Measurements from ENCODE around the gene WDR7. TPM values are rescaled to one million over a fixed set of nuclear protein-coding genes. Genes with fewer than 3 reads are reported as not detected.

The WDR7 gene
- total and polyA plus RNA-seq, 2 experiments from 2014 or later, result 7.0 to 14.8 TPM

DNA sequence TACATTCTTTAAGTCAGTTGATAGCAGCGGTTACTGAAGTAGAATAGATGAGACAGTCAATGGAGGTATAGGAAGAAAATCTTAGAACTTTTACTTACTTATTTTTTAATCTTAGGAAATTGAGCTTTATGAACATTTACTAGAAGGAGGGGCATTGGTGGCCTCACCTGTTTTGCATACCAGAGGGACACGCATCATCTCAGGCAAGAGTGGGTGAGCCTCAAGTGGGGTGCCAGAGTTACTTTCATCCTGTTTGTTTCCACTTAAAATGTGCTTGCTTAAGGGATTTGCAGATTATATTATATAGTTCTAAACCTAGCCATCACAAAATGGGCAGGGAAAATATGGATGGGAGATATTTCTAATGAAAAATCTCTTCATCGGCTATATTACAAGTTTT is 61.6 kb downstream of the WDR7 start:
- Mint-ChIP-seq H3K27ac (no peak overlapping the region), H3K9me3 (no peaks in the 10 kb centered on the region), H3K27me3 (ENCODE audit: insufficient read depth, low read depth, poor library complexity) (no peaks in the 10 kb centered on the region), H3K4me3 (no peak overlapping the region), H3K36me3 (ENCODE audit: low read depth) (no peaks in the 10 kb centered on the region), H3K4me1 (peaks cover 11% of the 10 kb centered on the region; the same call in 2 of the 3 replicates)
- Histone ChIP-seq H3K9me2 (ENCODE audit: insufficient read depth) (no peaks in the 10 kb centered on the region), H3K79me2 (replicated peaks; ENCODE audit: insufficient read depth) (no peaks in the 10 kb centered on the region), H3K4me3 (no peak overlapping the region), H3K27ac (ENCODE audit: low read depth) (no peak overlapping the region), H3F3A (replicated peaks; ENCODE audit: low read depth) (no peaks in the 10 kb centered on the region), H3K36me3 (ENCODE audit: insufficient read depth) (no peaks in the 10 kb centered on the region), H2AFZ (no peak overlapping the region), H3K27me3 (ENCODE audit: insufficient read depth) (no peaks in the 10 kb centered on the region), H3K4me1 (ENCODE audit: insufficient read depth) (0 out of 2 replicates have a peak, but pooled peaks cover 6% of the 10 kb centered on the region), H3K4me2 (no peak overlapping the region), H4K20me1 (replicated peaks; ENCODE audit: insufficient read depth) (no peaks in the 10 kb centered on the region)
- DNase-seq (ENCODE audit: low spot score), result no peak
- ATAC-seq, result no peak
- TF ChIP-seq JUNB (IDR thresholded peaks at IDR 0.05; ENCODE audit: unreplicated experiment), result no peak
- no peak for TF ChIP-seq CREB1 (CRISPR knock-in tag; IDR thresholded peaks at IDR 0.05; ENCODE audit: low read depth)
- TF ChIP-seq CTCF (conservative IDR thresholded peaks at IDR 0.05; ENCODE audit: low read depth in 2 of 2), result no peak
- TF ChIP-seq ZNF331 (CRISPR knock-in tag; IDR thresholded peaks at IDR 0.05; ENCODE audit: low read depth), result no peak
- no peak for TF ChIP-seq EZH2 (IDR thresholded peaks at IDR 0.05; ENCODE audit: low read depth, unreplicated experiment)
- TF ChIP-seq, protein P1, sequence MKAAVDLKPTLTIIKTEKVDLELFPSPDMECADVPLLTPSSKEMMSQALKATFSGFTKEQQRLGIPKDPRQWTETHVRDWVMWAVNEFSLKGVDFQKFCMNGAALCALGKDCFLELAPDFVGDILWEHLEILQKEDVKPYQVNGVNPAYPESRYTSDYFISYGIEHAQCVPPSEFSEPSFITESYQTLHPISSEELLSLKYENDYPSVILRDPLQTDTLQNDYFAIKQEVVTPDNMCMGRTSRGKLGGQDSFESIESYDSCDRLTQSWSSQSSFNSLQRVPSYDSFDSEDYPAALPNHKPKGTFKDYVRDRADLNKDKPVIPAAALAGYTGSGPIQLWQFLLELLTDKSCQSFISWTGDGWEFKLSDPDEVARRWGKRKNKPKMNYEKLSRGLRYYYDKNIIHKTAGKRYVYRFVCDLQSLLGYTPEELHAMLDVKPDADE (IDR thresholded peaks at IDR 0.05), result no peak
- no peak for TF ChIP-seq EZH2phosphoT487 (IDR thresholded peaks at IDR 0.05; ENCODE audit: unreplicated experiment)
- no peak for TF ChIP-seq ZNF114 (CRISPR knock-in tag; IDR thresholded peaks at IDR 0.05)

- H3K4me3 ChIP-seq, result no peak overlapping the region
- no peak overlapping the region for H3K27ac Mint-ChIP-seq
- peaks cover 11% of the 10 kb centered on the region; the same call in 2 of the 3 replicates for H3K4me1 Mint-ChIP-seq
- H3K27me3 ChIP-seq (ENCODE audit: insufficient read depth), result no peaks in the 10 kb centered on the region
- H4K20me1 ChIP-seq (replicated peaks; ENCODE audit: insufficient read depth), result no peaks in the 10 kb centered on the region
- no peaks in the 10 kb centered on the region; the same call in 1 of the 2 replicates for H3K36me3 ChIP-seq (ENCODE audit: insufficient read depth)
- no peaks in the 10 kb centered on the region for H3K9me2 ChIP-seq (ENCODE audit: insufficient read depth)
- H3K4me2 ChIP-seq, result no peak overlapping the region
- H3K27me3 Mint-ChIP-seq (ENCODE audit: insufficient read depth, low read depth, poor library complexity), result no peaks in the 10 kb centered on the region
- H3K9me3 Mint-ChIP-seq, result no peaks in the 10 kb centered on the region
- no peak overlapping the region for H3K27ac ChIP-seq (ENCODE audit: low read depth)
- DNase-seq (ENCODE audit: low spot score) (no peak), ATAC-seq (no peak)
- H3K36me3 Mint-ChIP-seq (ENCODE audit: low read depth), result no peaks in the 10 kb centered on the region
- no peaks in the 10 kb centered on the region for H3K79me2 ChIP-seq (replicated peaks; ENCODE audit: insufficient read depth)
- no peaks in the 10 kb centered on the region for H3F3A ChIP-seq (replicated peaks; ENCODE audit: low read depth)
- H3K4me1 ChIP-seq (ENCODE audit: insufficient read depth), result 0 out of 2 replicates have a peak, but pooled peaks cover 6% of the 10 kb centered on the region
- no peak overlapping the region for H3K4me3 Mint-ChIP-seq
- no peak overlapping the region for H2AFZ ChIP-seq
- TF ChIP-seq EZH2 (IDR thresholded peaks at IDR 0.05; ENCODE audit: low read depth, unreplicated experiment) (no peak), ZNF114 (CRISPR knock-in tag; IDR thresholded peaks at IDR 0.05) (no peak), JUNB (IDR thresholded peaks at IDR 0.05; ENCODE audit: unreplicated experiment) (no peak), EZH2phosphoT487 (IDR thresholded peaks at IDR 0.05; ENCODE audit: unreplicated experiment) (no peak), STAT1 (IDR thresholded peaks at IDR 0.05; ENCODE audit: unreplicated experiment) (no peak), ZNF331 (CRISPR knock-in tag; IDR thresholded peaks at IDR 0.05; ENCODE audit: low read depth) (no peak)
- TF ChIP-seq, protein P2, sequence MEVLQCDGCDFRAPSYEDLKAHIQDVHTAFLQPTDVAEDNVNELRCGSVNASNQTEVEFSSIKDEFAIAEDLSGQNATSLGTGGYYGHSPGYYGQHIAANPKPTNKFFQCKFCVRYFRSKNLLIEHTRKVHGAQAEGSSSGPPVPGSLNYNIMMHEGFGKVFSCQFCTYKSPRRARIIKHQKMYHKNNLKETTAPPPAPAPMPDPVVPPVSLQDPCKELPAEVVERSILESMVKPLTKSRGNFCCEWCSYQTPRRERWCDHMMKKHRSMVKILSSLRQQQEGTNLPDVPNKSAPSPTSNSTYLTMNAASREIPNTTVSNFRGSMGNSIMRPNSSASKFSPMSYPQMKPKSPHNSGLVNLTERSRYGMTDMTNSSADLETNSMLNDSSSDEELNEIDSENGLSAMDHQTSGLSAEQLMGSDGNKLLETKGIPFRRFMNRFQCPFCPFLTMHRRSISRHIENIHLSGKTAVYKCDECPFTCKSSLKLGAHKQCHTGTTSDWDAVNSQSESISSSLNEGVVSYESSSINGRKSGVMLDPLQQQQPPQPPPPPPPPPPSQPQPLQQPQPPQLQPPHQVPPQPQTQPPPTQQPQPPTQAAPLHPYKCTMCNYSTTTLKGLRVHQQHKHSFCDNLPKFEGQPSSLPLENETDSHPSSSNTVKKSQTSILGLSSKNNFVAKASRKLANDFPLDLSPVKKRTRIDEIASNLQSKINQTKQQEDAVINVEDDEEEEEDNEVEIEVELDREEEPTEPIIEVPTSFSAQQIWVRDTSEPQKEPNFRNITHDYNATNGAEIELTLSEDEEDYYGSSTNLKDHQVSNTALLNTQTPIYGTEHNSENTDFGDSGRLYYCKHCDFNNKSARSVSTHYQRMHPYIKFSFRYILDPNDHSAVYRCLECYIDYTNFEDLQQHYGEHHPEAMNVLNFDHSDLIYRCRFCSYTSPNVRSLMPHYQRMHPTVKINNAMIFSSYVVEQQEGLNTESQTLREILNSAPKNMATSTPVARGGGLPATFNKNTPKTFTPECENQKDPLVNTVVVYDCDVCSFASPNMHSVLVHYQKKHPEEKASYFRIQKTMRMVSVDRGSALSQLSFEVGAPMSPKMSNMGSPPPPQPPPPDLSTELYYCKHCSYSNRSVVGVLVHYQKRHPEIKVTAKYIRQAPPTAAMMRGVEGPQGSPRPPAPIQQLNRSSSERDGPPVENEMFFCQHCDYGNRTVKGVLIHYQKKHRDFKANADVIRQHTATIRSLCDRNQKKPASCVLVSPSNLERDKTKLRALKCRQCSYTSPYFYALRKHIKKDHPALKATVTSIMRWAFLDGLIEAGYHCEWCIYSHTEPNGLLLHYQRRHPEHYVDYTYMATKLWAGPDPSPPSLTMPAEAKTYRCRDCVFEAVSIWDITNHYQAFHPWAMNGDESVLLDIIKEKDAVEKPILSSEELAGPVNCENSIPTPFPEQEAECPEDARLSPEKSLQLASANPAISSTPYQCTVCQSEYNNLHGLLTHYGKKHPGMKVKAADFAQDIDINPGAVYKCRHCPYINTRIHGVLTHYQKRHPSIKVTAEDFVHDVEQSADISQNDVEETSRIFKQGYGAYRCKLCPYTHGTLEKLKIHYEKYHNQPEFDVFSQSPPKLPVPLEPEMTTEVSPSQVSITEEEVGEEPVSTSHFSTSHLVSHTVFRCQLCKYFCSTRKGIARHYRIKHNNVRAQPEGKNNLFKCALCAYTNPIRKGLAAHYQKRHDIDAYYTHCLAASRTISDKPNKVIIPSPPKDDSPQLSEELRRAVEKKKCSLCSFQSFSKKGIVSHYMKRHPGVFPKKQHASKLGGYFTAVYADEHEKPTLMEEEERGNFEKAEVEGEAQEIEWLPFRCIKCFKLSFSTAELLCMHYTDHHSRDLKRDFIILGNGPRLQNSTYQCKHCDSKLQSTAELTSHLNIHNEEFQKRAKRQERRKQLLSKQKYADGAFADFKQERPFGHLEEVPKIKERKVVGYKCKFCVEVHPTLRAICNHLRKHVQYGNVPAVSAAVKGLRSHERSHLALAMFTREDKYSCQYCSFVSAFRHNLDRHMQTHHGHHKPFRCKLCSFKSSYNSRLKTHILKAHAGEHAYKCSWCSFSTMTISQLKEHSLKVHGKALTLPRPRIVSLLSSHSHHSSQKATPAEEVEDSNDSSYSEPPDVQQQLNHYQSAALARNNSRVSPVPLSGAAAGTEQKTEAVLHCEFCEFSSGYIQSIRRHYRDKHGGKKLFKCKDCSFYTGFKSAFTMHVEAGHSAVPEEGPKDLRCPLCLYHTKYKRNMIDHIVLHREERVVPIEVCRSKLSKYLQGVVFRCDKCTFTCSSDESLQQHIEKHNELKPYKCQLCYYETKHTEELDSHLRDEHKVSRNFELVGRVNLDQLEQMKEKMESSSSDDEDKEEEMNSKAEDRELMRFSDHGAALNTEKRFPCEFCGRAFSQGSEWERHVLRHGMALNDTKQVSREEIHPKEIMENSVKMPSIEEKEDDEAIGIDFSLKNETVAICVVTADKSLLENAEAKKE (CRISPR knock-in tag; IDR thresholded peaks at IDR 0.05), result no peak
- TF ChIP-seq, protein P1 (IDR thresholded peaks at IDR 0.05), result no peak
Observed at GRCh38 chr18:56715121-56715520, 64.0 kb downstream of the WDR7 start.
